Motor neuron (in vitro differentiated cells): ENCODE data around the gene BHLHE41. TPM values are rescaled to one million over a fixed set of nuclear protein-coding genes. Genes with fewer than 3 reads are reported as not detected.

ENCODE experiments used
- ATAC-seq, 8 experiments: fragments of 200-7000 bp; cut with Tn5 transposase; replicated peaks in 6 of 8; 2 replicates each; pipeline ENCODE4 v1.8.0; 2021; ENCODE audit warnings: mild to moderate bottlenecking in 8 of 8, moderate library complexity in 8 of 8
- H3K27ac ChIP-seq, 2 donors: fragments of 250-450 bp; sonication (Bioruptor Pico); 2 replicates each; pipeline ENCODE4 v1.9.0; 2021; ENCODE audit warnings: antibody characterized with exemption in 2 of 2, mild to moderate bottlenecking in 2 of 2, moderate library complexity in 1 of 2
- H3K4me1 ChIP-seq, 2 donors: fragments of 250-450 bp; sonication (Bioruptor Pico); replicated peaks in 1 of 2; 2 replicates each; pipeline ENCODE4 v1.6.1; 2021; ENCODE audit warnings: antibody characterized with exemption in 2 of 2, mild to moderate bottlenecking in 2 of 2, moderate library complexity in 1 of 2
- H3K4me3 ChIP-seq, 5 donors: fragments of 250-450 bp; sonication (Bioruptor Pico); 2 replicates each; pipeline ENCODE4 v1.9.0; 2021; ENCODE audit warnings: antibody characterized with exemption in 5 of 5, mild to moderate bottlenecking in 5 of 5, moderate library complexity in 4 of 5
- WGBS, 10 experiments: fragments of 450-650 bp; shearing (Covaris generic); methylation state at CpG; one replicate each; pipeline ENCODE4 v1.0.0; 2022; 5-methylcytosine and 5-hydroxymethylcytosine counted together
- in situ Hi-C, 9 experiments: fragments of 400-800 bp; cut with MboI; loops; one replicate each; pipeline ENCODE4 v1.15.0; 2021; ENCODE audit warnings: low sequenced_read_pairs in 9 of 9, low pct_unique_long_range_greater_than_20kb in 2 of 9; ENCODE audit not compliant: unreplicated experiment in 9 of 9
- total RNA-seq, 8 experiments: library from RNA; unstranded; fragments of 300-600 nt; gene quantifications; 2 replicates each; pipeline versions ENCODE4 v1.2.3 to v1.2.4, GENCODE V29; 2022

BHLHE41 gene
- total RNA-seq, 8 experiments from 2014 or later: 0.14 to 42.1 (median 0.52) TPM; not detected in 1

GRCh38 chr12:26086936-26087335, 37.9 kb downstream of the BHLHE41 start:
- no peak for ATAC-seq
- H3K4me3 ChIP-seq: no peak overlapping the region
- in situ Hi-C loops: loop anchor here in 1 of 9 experiments (25.0 kb wide), 1 partner anchor 550 kb away; no protein-coding TSS in a partner anchor
- H3K27ac ChIP-seq: no peak overlapping the region
- no peaks in the 10 kb centered on the region for H3K4me1 ChIP-seq
- 50 to 100% (median 100%) methylated on average over 1 of the region's 1 CpG; no CpG with 5 or more reads in 3 of the 10 experiments for WGBS, 10 experiments

DNA sequence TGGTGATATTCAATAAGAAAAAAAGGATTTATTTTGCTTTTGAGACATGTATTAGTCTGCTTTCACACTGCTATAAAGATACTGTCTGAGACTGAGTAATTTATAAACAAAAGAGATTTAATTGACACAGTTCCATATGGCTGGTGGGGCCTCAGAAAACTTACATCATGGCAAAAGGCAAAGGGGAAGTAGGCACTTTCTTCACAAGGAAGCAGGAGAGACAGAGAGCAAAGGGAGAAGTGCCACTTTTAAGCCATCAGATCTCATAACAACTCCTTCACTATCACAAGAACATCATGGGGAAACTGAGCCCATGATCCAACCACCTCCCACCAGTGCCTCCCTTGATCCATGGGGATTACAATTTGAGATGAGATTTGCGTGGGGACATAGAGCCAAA, 43.9 kb downstream of the BHLHE41 start:
- in situ Hi-C loops: loop anchor here in 1 of 9 experiments (25.0 kb wide), 1 partner anchor 556 kb away; no protein-coding TSS in a partner anchor

DNA sequence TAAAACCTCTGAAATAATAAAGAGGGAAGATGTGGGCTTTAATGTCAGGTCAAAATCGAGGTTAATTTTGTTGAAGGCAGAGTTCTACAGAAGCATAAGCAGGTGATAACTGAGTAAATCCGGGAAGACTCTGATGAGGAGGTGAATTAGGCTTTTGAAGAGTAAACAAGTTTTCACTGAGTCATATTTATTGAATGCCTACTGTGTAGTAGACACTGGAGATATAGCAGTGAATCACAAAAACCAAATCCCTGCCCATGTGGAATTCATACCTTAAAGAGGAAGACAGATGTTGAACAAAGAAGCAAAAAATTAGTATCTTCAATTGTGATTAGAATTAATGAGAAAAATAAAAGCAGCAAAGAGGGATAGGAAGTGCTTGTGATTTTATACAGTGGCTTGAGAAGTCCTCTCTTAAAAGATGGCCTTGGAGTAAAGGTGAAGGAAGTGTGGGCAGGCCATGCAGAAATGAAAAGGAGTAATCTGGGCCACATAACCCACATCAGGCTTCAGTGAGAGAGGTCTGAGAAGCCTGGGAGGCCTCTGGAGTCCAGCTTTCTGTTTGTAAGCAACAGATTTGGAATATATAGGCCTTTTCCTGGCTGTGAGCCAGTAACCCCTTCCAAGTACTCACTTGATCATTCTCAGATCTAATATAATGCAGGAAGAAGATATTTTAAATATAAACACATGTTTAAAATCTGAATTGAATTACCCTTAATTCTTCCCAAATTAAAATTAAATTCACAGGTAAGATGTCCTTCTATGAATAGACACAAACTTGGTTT, 46.7 kb downstream of the BHLHE41 start:
- no peak for ATAC-seq
- 47 to 100% (median 83%) methylated on average over 1 to 2 of the region's 2 CpGs for WGBS, 10 experiments
- in situ Hi-C loops: loop anchor here in 1 of 9 experiments (25.0 kb wide), 1 partner anchor 559 kb away; no protein-coding TSS in a partner anchor

More for the DNA sequence above, 43.9 kb downstream of the BHLHE41 start:
- Histone ChIP-seq H3K4me3 (no peak overlapping the region), H3K4me1 (no peaks in the 10 kb centered on the region), H3K27ac (no peak overlapping the region)
- ATAC-seq: no peak
- WGBS, 10 experiments: 57 to 100% (median 100%) methylated on average over 1 of the region's 1 CpG; no CpG with 5 or more reads in 5 of the 10 experiments

More for the DNA sequence above, 46.7 kb downstream of the BHLHE41 start:
- Histone ChIP-seq H3K4me1 (no peaks in the 10 kb centered on the region), H3K4me3 (no peak overlapping the region), H3K27ac (no peak overlapping the region)

Other genes starting within 250 kb of the BHLHE41 start
- 10 to 100 TPM; 17.3 to 91.7 (median 37.2) TPM for gene RASSF8, start 166.4 kb downstream of the BHLHE41 start, total RNA-seq
- 10 to 100 TPM in 1 of 8 experiments, 1 to 10 TPM in 4, under 1 TPM in 3; 0.54 to 17.3 (median 1.9) TPM for gene SSPN, start 70.5 kb upstream of the BHLHE41 start, total RNA-seq